ENCODE results near the gene FKBP7. TPM values are rescaled to one million over a fixed set of nuclear protein-coding genes. Genes with fewer than 3 reads are reported as not detected.

The FKBP7 gene
- total and polyA plus RNA-seq, 2 of the 8 experiments (the other 6 are each of a cell fraction or from before 2014, with no cell fraction given): 3.6 to 7.0 TPM

GRCh38 chr2:178425255-178425827 lies 53.1 kb downstream of the FKBP7 start:
- Histone ChIP-seq H3K23me2 (ENCODE audit: low read depth, low read length) (no peaks in the 10 kb centered on the region), H3K23ac (ENCODE audit: insufficient read length) (no peak overlapping the region), H4K20me1 (replicated peaks in 1 of 2; ENCODE audit: control insufficient read depth in 1 of 2, insufficient read depth in 2 of 2, low read length in 2 of 2) (peaks cover 0 to 2% of the 10 kb centered on the region in 2 experiments), H3K27me3 (replicated peaks in 1 of 4; ENCODE audit: control insufficient read depth in 3 of 4, extremely low read depth in 1 of 4, insufficient read depth in 3 of 4, low read length in 3 of 4) (no peaks in the 10 kb centered on the region), H2BK12ac (ENCODE audit: low read depth, low read length) (no peak overlapping the region), H4K5ac (ENCODE audit: insufficient read length, low read depth, low read length) (no peak overlapping the region), H4K91ac (replicated peaks; ENCODE audit: insufficient read length, low read length) (no peak overlapping the region), H2BK120ac (replicated peaks; ENCODE audit: low read depth, low read length) (no peak overlapping the region), H3K56ac (replicated peaks; ENCODE audit: insufficient read length, low read depth, low read length) (no peak overlapping the region), H2AK5ac (ENCODE audit: low read depth, low read length) (no peak overlapping the region), H3K79me1 (ENCODE audit: low read depth, low read length) (no peaks in the 10 kb centered on the region; the same call in 1 of the 2 replicates), H3K9me3 (ENCODE audit: insufficient read depth in 2 of 2, low read depth in 1 of 2, low read length in 1 of 2) (no peaks in the 10 kb centered on the region), H2BK20ac (ENCODE audit: low read length) (no peak overlapping the region), H2BK15ac (ENCODE audit: low read length) (no peak overlapping the region), H3K14ac (ENCODE audit: insufficient read length) (no peak overlapping the region), H3K79me2 (ENCODE audit: control insufficient read depth in 1 of 2, insufficient read depth in 2 of 2, low read length in 2 of 2) (no peaks in the 10 kb centered on the region), H3K4me2 (ENCODE audit: insufficient read depth in 1 of 2, low read depth in 2 of 2, low read length in 2 of 2) (no peak overlapping the region), H3K4me3 (ENCODE audit: extremely low read depth in 1 of 4, insufficient read depth in 2 of 4, low read depth in 3 of 4, low read length in 4 of 4) (no peak overlapping the region), H4K8ac (ENCODE audit: extremely low read depth, insufficient read depth, low read length) (no peak overlapping the region), H2AFZ (ENCODE audit: low read length) (no peak overlapping the region), H3K27ac (ENCODE audit: low read depth, low read length) (no peak overlapping the region), H2BK5ac (ENCODE audit: low read depth, low read length) (no peak overlapping the region), H3K4ac (replicated peaks; ENCODE audit: insufficient read length, low read depth, low read length) (no peak overlapping the region), H3K4me1 (replicated peaks in 1 of 4; ENCODE audit: control insufficient read depth in 3 of 4, insufficient read depth in 4 of 4, low read length in 3 of 4) (no peaks in the 10 kb centered on the region), H3K9ac (replicated peaks in 1 of 4; ENCODE audit: extremely low read depth in 1 of 4, low read depth in 3 of 4, low read length in 3 of 4) (no peak overlapping the region), H3K36me3 (ENCODE audit: control insufficient read depth in 2 of 4, insufficient read depth in 4 of 4, low read length in 3 of 4) (peaks cover 0 to 20% (median under 1%) of the 10 kb centered on the region in 4 experiments; a peak in 6 of 8 replicates), H3K18ac (ENCODE audit: extremely low read depth, low read length) (no peak overlapping the region)
- FAIRE-seq: no peak
- CTCF ChIA-PET (ENCODE audit: partially characterized antibody): interaction anchor here (0.6 kb wide), 1 partner anchor 100 kb away, joined by 3 read pairs; no protein-coding TSS in a partner anchor
- 90% methylated on average over 4 of the region's 4 CpGs; no CpG with 5 or more reads in 1 of the 2 experiments for WGBS, 2 experiments (ENCODE audit: extremely low coverage in 1 of 2, insufficient coverage in 1 of 2, insufficient read length in 1 of 2, insufficient replicate concordance in 2 of 2, low coverage in 1 of 2, low lambda C conversion rate in 2 of 2, missing lambda C conversion rate in 1 of 2)
- no peak for DNase-seq (ENCODE audit: low read depth in 1 of 2, low spot score in 2 of 2)
- TF ChIP-seq JUN (IDR thresholded peaks at IDR 0.05; ENCODE audit: low read depth, low read length) (no peak), SAP30 (IDR thresholded peaks at IDR 0.05; ENCODE audit: insufficient read depth, insufficient replicate concordance, low read length) (no peak), TAF7 (optimal IDR thresholded peaks at IDR 0.05; ENCODE audit: borderline replicate concordance, low read depth, low read length) (no peak), POLR2A (IDR thresholded peaks at IDR 0.05; ENCODE audit: control extremely low read depth in 1 of 2, low read depth in 2 of 2, low read length in 2 of 2) (no peak), RAD21 (IDR thresholded peaks at IDR 0.05 in 1 of 2, conservative IDR thresholded peaks at IDR 0.05 in 1 of 2; ENCODE audit: low read depth in 2 of 2, low read length in 2 of 2) (no peak), RFX5 (IDR thresholded peaks at IDR 0.05; ENCODE audit: borderline replicate concordance, low read depth, low read length) (no peak), BACH1 (IDR thresholded peaks at IDR 0.05; ENCODE audit: low read length) (no peak), PHF8 (conservative IDR thresholded peaks at IDR 0.05; ENCODE audit: low read depth, low read length) (no peak), SRF (IDR thresholded peaks at IDR 0.05; ENCODE audit: low read depth, low read length) (no peak), POLR2AphosphoS5 (IDR thresholded peaks at IDR 0.05; ENCODE audit: low read depth, low read length) (no peak)
- POLR2A ChIA-PET (ENCODE audit: partially characterized antibody): interaction anchor here (0.8 to 3.0 kb wide), 3 partner anchors 10 to 319 kb away, joined by 3 to 10 read pairs (median 3); partner anchors contain the start of genes PJVK and PRKRA

Data from H1 (cell line).